ENCODE data around the gene TBC1D3I. TPM values are rescaled to one million over a fixed set of nuclear protein-coding genes. Genes with fewer than 3 reads are reported as not detected.
"Not testable (repeated sequence)": the region's sequence is repeated elsewhere in the genome, so short reads cannot be mapped to it uniquely, and the experiment has no call there.

Gene TBC1D3I
- total RNA-seq, 4 donors from 2014 or later = 0.54 TPM; not detected in 3

DNA sequence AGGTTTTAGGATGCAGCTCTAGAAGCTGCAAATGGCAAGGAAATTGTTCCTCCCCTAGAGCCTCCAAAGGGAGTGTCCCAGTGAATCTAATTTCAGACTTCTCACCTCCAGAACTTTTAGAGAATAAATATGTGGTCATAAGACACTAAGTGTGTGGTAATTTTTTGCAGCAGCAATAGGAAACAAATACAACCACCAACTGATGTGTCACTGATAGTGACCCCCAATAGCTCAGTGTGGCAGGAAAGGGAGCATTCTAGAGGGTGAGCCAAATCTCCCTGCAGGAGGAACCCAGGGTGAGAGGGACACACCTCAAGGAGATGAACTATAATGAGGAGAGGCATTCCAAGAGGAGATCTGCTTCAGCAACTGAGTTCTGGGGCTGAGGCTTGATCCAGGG lies 49.5 kb downstream of the TBC1D3I start:
- Histone ChIP-seq H3K36me3 (no peaks in the 10 kb centered on the region), H3K27ac (no peak overlapping the region), H3K4me3 (replicated peaks in 1 of 3) (no peak overlapping the region), H3K4me1 (no peaks in the 10 kb centered on the region), H3K9me3 (no peaks in the 10 kb centered on the region), H3K27me3 (no peaks in the 10 kb centered on the region)
- DNase-seq = no peak
- TF ChIP-seq POLR2A (IDR thresholded peaks at IDR 0.05) (no peak), CTCF (IDR thresholded peaks at IDR 0.05) (no peak)
- intact Hi-C loops (cut with DNase I) = no loop called here

GRCh38 chr17:36213695-36214094 lies 50.7 kb downstream of the TBC1D3I start:
- intact Hi-C loops (cut with DNase I) = no loop called here
- no peak for TF ChIP-seq CTCF (IDR thresholded peaks at IDR 0.05)
- TF ChIP-seq POLR2A (IDR thresholded peaks at IDR 0.05) = no peak

DNA sequence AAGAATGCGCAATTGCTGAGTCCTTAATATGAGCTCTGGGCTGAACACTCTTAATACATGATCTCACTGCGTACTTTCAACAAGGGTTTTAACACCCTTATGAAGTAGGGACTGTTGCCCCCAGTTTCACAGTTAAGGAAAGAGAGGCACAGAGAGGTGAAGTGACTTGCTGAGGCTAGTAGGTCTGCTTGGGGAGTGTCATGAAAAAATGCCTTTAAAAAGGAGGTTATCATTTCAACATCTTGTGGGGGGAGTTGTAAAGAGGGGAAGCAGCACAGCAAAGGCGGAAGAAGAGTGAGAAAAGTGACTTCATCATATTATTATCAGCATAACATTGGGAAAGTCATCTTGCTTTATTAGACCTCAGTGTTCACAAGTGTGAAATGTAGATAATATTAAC lies 51.4 kb downstream of the TBC1D3I start:
- intact Hi-C loops (cut with DNase I) = no loop called here
- WGBS, 2 donors = 93 to 96% methylated on average over 3 of the region's 3 CpGs
- no peak for DNase-seq
- no peaks in the 10 kb centered on the region for H3K9me3 ChIP-seq
- TF ChIP-seq CTCF (IDR thresholded peaks at IDR 0.05) (no peak), POLR2A (IDR thresholded peaks at IDR 0.05) (no peak)
- no peaks in the 10 kb centered on the region for H3K4me1 ChIP-seq
- no peak overlapping the region for H3K27ac ChIP-seq
- H3K4me3 ChIP-seq (replicated peaks in 1 of 3) = no peak overlapping the region
- H3K27me3 ChIP-seq = no peaks in the 10 kb centered on the region
- H3K36me3 ChIP-seq = no peaks in the 10 kb centered on the region

More at GRCh38 chr17:36213695-36214094, 50.7 kb downstream of the TBC1D3I start:
- H3K27ac ChIP-seq = no peak overlapping the region
- 67 to 75% methylated on average over 3 of the region's 3 CpGs for WGBS, 2 donors
- H3K36me3 ChIP-seq = no peaks in the 10 kb centered on the region
- H3K4me1 ChIP-seq = no peaks in the 10 kb centered on the region
- DNase-seq = no peak
- H3K27me3 ChIP-seq = no peaks in the 10 kb centered on the region
- no peaks in the 10 kb centered on the region for H3K9me3 ChIP-seq
- no peak overlapping the region for H3K4me3 ChIP-seq (replicated peaks in 1 of 3)

GRCh38 chr17:36212272-36212605 lies 52.1 kb downstream of the TBC1D3I start:
- TF ChIP-seq POLR2A (IDR thresholded peaks at IDR 0.05) (no peak), CTCF (IDR thresholded peaks at IDR 0.05) (no peak)
- 49 to 61% methylated on average over 3 to 4 of the region's 4 CpGs for WGBS, 2 donors

DNA sequence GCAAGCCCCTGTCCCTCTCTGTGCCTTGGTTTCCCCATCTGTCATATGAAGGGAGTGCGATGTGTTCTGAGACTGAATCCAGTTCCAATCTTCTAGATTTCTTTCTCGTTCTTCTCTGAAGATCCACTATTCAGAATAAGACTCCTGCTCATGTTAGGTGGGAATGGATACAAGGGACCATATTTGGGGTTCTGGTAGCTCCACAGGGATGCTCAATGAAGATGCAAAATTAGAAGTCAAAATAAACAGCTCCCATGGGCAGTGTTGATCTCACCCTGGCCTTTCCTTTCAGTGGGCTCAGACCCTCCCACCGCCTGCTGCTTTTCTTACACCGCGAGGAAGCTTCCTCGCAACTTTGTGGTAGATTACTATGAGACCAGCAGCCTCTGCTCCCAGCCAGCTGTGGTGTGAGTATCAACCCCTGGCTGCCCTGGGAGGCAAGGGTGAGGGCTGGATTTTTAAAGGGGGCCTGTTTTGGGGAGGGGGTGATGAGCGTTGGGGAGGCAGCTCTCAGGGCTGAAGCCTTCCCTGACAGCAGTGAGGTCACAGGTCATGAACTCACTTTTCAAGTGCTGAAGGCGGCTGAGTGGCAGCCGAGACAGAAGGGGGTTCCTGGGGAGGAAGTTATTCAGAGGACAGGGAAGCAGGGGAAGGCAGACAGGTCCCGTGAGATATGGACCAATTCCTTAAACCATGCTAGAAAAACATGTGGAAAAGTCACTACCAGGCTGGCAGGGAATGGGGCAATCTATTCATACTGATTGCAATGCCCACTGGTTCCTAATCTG lies 52.7 kb downstream of the TBC1D3I start:
- H3K36me3 ChIP-seq; H3K9me3 ChIP-seq; H3K27ac ChIP-seq; H3K4me3 ChIP-seq (replicated peaks in 1 of 3); intact Hi-C loops (cut with DNase I); H3K27me3 ChIP-seq; DNase-seq; H3K4me1 ChIP-seq: not testable (repeated sequence)
- 63 to 69% methylated on average over 10 of the region's 10 CpGs for WGBS, 2 donors

More at GRCh38 chr17:36212272-36212605, 52.1 kb downstream of the TBC1D3I start:
- Histone ChIP-seq H3K27ac (no peak overlapping the region), H3K9me3 (no peaks in the 10 kb centered on the region), H3K4me1 (no peaks in the 10 kb centered on the region), H3K27me3 (no peaks in the 10 kb centered on the region), H3K36me3 (no peaks in the 10 kb centered on the region), H3K4me3 (replicated peaks in 1 of 3) (no peak overlapping the region)
- intact Hi-C loops (cut with DNase I) = no loop called here
- DNase-seq = no peak

DNA sequence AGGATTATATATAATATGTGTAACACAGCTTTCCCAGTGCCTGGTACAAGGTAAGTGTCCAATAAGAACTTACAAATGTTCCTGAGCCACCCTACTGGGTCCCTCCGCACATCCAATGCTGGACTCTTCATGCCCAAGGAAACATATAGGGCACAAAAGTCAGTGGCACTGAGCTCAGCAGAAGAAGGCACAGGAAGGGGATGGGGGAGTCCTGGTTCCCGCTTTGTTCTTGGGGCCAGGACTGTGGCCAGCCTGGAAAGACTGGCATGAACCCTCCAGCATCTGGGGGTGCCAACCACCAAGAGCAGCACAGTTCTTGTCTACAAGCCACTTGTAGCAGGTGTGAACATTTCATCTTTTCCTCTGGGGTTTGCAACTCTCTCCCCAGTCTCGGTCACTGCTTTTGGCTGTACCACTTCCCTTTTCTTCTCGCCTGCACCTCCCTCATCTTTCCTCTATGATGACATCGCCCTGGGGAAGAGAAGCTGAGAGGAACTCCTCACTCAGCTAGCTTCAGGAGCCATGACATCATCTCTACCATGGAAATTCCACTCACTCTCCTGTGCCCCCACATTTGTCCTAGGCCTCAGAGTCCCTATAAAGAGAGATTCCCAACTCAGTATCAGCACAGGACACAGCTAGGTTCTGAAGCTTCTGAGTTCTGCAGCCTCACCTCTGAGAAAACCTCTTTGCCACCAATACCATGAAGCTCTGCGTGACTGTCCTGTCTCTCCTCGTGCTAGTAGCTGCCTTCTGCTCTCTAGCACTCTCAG lies 53.7 kb downstream of the TBC1D3I start, which contains the start of gene CCL4L2:
Gene CCL4L2, plus strand, starts transcription at position 625 of the 773 bp plus-strand sequence.
- H3K27me3 ChIP-seq; H3K4me1 ChIP-seq; H3K4me3 ChIP-seq (replicated peaks in 1 of 3); H3K36me3 ChIP-seq; DNase-seq; intact Hi-C loops (cut with DNase I); H3K27ac ChIP-seq; H3K9me3 ChIP-seq: not testable (repeated sequence)
- WGBS, 2 donors = 80 to 81% methylated on average over 7 of the region's 7 CpGs
